GM19438 (cell line): ENCODE results near the gene MLXIPL.
"Not testable (repeated sequence)": the region's sequence is repeated elsewhere in the genome, so short reads cannot be mapped to it uniquely, and the experiment has no call there.

ENCODE experiments used
- ATAC-seq: cut with Tn5 transposase; IDR thresholded peaks from one replicate; pipeline ENCODE4 v1.9.1; 2021; ENCODE audit warnings: low read depth; ENCODE audit not compliant: unreplicated experiment

Gene MLXIPL

GRCh38 chr7:73646785-73647724, 22.7 kb upstream of the MLXIPL start:
- ATAC-seq, result no peak

- ATAC-seq, result no peak
These were observed 21.4 kb upstream of the MLXIPL start for GRCh38 chr7:73645643-73646174.

GRCh38 chr7:73644688-73645286, 20.5 kb upstream of the MLXIPL start:
- ATAC-seq, result no peak

- ATAC-seq, result no peak
These were observed 18.5 kb upstream of the MLXIPL start for GRCh38 chr7:73642834-73643233.

GRCh38 chr7:73638911-73639310, 14.6 kb upstream of the MLXIPL start:
- ATAC-seq, result no peak

- no peak for ATAC-seq
These were observed 11.3 kb upstream of the MLXIPL start for GRCh38 chr7:73635428-73636200.

GRCh38 chr7:73633844-73634243, 9.5 kb upstream of the MLXIPL start:
- ATAC-seq, result no peak

GRCh38 chr7:73633323-73633722, 9.0 kb upstream of the MLXIPL start:
- no peak for ATAC-seq

- no peak for ATAC-seq
These were observed 7.2 kb upstream of the MLXIPL start for GRCh38 chr7:73631558-73631957.

- ATAC-seq, result no peak
These were observed 4.2 kb upstream of the MLXIPL start for GRCh38 chr7:73628504-73628903.

- no peak for ATAC-seq
These were observed 2.5 kb upstream of the MLXIPL start for GRCh38 chr7:73626814-73627213.

- no peak for ATAC-seq
These were observed 954 bp upstream of the MLXIPL start for GRCh38 chr7:73625276-73625675.

GRCh38 chr7:73624669-73625001, 313 bp upstream of the MLXIPL start:
- no peak for ATAC-seq

GRCh38 chr7:73622909-73623797, 1.2 kb downstream of the MLXIPL start:
- no peak for ATAC-seq

GRCh38 chr7:73622527-73622908, 1.8 kb downstream of the MLXIPL start:
- no peak for ATAC-seq

- no peak for ATAC-seq
These were observed 2.9 kb downstream of the MLXIPL start for GRCh38 chr7:73621168-73622063.

GRCh38 chr7:73619394-73619793, 4.9 kb downstream of the MLXIPL start:
- not testable (repeated sequence) for ATAC-seq

GRCh38 chr7:73618538-73618937, 5.8 kb downstream of the MLXIPL start:
- no peak for ATAC-seq

- not testable (repeated sequence) for ATAC-seq
These were observed 6.8 kb downstream of the MLXIPL start for GRCh38 chr7:73617520-73617919.
